Left colon (tissue), 2 donors: Measurements from ENCODE around the gene R3HDM2. TPM values are rescaled to one million over a fixed set of nuclear protein-coding genes. Genes with fewer than 3 reads are reported as not detected.
"Not testable (repeated sequence)": the region's sequence is repeated elsewhere in the genome, so short reads cannot be mapped to it uniquely, and the experiment has no call there.

Experiments used
- ATAC-seq: fragments of 200-7000 bp; cut with Tn5 transposase; one replicate; pipeline ENCODE4 v1.9.1; 2020; ENCODE audit warnings: mild to moderate bottlenecking, moderate library complexity
- DNase-seq, 2 donors: peaks; one replicate each; pipeline ENCODE4 v3.0.0-alpha.2; 2020
- intact Hi-C, 2 donors: fragments of 100-400 bp; cut with DNase I in 1 of 2; cut with micrococcal nuclease in 1 of 2; formaldehyde crosslinking; loops; one replicate each; pipeline versions ENCODE4 v1.11.2 to v1.14.0; 2022; cut with DNase I, micrococcal nuclease
- total RNA-seq, 2 donors: library from RNA; stranded (reverse); fragmentation: NEBNext Ultra II Directional; extraction: Animal tissue kit (Norgen Biotek cat#: 25700); gene quantifications; one replicate each; pipeline ENCODE4 v1.2.1, GENCODE V29; 2021
- donor health status: DM: no; HTN: no; CAD: no.
- donor health status: DM: yes; HTN: yes; CAD: no.

R3HDM2 gene
- total RNA-seq, 2 donors from 2014 or later: 62.5 to 62.8 TPM

GRCh38 chr12:57315681-57316080 is 115.2 kb downstream of the R3HDM2 start:
- DNase-seq: no peak
- intact Hi-C loops: no loop called here
- peak; percentile 25 for ATAC-seq

GRCh38 chr12:57312287-57312686 is 118.6 kb downstream of the R3HDM2 start:
- ATAC-seq, intact Hi-C loops, DNase-seq: not testable (repeated sequence)

- peak; percentile 93 for ATAC-seq
- intact Hi-C loops: loop anchor here in 1 of 2 donors (5.0 kb wide), 1 partner anchor 143 kb away; no protein-coding TSS in a partner anchor
- DNase-seq: no peak
These were observed 121.4 kb downstream of the R3HDM2 start for GRCh38 chr12:57309420-57309819.

DNA sequence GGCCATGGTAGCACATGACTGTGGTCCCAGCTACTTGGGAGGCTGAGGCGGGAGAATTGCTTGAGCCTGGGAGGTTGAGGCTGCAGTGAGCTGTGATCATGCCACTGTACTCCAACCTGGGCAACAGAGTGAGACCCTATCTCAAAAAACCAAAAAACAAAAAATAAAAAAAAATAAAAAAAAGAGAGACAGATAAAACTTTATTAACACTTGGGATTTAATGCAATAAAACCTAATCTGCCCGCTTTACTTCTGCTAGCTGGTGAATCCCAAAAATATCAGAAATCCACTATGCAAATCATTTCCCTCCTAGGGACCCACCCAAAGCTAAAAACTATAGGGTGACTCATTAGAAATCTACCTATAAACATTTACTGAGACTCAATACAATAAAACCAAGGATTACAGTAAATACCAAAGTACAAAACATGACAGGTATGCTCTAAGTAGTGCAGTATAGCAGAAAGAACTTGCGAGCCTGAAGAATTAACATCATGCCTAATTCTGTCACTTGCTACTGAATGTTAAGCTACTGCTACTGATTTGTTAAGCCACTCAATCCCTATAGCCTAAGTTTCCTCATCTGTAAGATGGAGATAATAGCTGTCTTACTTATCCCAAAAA is 129.8 kb downstream of the R3HDM2 start:
- intact Hi-C loops: no loop called here
- DNase-seq: no peak
- peak; percentile 54 for ATAC-seq

DNA sequence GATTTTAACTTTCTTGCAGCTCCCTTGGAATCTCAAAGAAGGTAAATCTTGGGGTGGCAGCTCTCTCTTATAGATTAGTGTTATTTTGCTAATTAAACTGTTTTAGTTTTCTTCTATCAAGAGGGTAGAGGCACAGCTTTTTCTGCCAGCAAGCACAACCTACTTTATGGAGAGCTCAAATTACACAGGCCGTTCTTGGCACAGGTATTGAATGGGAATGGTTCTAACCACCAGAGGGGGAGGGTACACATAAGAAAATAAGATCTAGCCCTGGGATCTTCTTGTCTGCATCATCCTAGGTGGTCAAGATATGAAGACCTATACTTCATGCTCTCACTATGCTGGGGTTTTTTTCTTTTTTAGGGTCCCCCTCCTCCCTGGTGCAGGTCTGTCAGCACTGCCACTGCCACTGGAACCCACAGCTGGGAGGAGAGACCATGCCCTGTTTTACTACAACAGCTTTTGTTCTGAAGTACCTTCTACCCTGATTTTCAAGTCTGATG is 131.3 kb downstream of the R3HDM2 start:
- no peak for ATAC-seq
- DNase-seq: no peak
- intact Hi-C loops: no loop called here

GRCh38 chr12:57296291-57296690 is 134.6 kb downstream of the R3HDM2 start:
- intact Hi-C loops: no loop called here
- no peak for DNase-seq
- no peak for ATAC-seq

- DNase-seq, intact Hi-C loops, ATAC-seq: not testable (repeated sequence)
These were observed 148.8 kb downstream of the R3HDM2 start for GRCh38 chr12:57282073-57282472.

- ATAC-seq (peak; percentile 95), DNase-seq (peak; percentile 55 to 75)
- intact Hi-C loops: no loop called here
These were observed 150.4 kb downstream of the R3HDM2 start for GRCh38 chr12:57280211-57281062.

DNA sequence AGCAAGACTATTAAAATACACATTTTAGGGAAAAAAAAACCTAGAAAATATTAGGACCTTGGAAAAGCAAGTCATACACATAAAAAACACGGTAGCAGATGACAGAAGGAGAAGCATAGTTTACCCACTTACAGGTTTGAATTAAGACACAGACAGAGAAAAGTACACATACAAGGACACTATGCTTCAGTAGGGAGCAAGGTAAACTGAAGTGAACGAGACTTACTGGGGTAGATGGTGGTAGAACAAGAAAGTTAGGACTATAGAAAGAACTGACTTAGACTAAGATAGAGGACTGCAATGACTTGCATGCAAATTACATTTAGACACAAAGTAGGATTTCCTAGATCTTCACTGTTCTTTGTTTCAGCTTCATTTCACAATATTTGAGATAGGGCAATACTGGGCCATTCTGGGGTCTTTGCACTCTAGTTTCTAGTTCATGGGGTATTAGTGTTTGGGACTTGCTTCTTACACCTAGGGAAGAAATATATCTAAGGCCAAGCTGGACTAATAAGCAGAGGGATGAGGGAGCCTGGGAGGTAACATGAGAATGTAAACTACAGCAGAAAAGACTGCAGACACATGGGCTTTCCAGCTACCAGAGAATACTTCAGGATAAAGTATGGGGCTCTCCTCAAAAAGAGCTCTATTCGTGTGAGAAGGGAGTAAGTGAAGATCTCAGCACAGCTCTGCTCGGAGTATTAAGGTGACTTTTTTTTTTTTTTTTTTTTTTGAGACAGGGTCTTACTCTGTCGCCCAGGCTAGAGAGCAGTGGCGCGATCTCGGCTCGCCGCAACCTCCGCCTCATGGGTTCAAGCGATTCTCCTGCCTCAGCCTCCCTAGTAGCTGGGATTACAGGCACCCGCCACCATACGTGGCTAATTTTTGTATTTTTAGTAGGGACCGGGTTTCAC is 152.1 kb downstream of the R3HDM2 start:
- ATAC-seq (no peak), DNase-seq (no peak)
- intact Hi-C loops: no loop called here

DNA sequence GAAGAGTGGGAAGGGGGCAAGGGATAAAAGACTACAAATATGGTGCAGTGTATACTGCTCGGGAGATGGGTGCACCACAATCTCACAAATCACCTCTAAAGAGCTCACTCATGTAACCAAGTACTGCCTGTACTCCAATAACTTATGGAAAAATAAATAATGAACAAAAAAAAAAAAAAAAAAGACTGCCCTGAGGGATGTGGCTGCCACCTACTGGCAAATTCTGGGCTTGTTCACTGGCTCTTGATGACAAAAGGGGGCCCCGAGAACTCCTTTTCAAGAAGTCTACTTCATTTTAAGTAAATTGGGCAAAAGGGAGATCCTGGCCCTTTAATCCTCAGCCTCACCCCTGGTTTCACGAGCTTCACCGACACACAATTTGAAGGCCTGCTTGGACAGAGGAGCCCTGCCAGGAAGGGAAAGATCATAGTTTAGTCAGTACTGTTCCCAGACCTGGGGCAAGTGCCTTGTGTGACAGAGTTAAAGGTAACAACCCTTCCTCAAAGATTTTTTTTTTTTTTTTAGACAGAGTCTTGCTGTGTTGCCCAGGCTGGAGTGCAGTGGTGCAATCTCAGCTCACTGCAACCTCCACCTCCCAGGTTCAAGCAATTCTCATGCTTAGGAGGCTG is 153.8 kb downstream of the R3HDM2 start:
- ATAC-seq (no peak), DNase-seq (peak in 1 of 2 donors; percentile 46)
- intact Hi-C loops: no loop called here

DNA sequence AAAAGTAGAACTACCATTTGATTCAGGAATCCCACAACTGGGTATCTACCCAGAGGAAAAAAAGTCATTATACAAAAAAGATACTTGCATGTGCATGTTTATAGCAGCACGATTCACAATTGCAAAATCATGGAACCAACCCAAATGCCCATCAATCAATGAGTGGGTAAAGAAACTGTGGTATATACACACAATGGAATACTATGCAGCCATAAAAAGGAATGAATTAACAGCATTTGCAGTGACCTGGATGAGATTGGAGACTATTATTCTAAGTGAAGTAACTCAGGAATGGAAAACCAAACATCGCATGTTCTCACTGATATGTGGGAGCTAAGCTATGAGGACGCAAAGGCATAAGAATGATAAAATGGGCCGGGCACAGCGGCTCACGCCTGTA is 154.6 kb downstream of the R3HDM2 start:
- intact Hi-C loops, DNase-seq, ATAC-seq: not testable (repeated sequence)

- ATAC-seq (no peak), DNase-seq (no peak)
- intact Hi-C loops: no loop called here
These were observed 157.3 kb downstream of the R3HDM2 start for GRCh38 chr12:57273516-57273915.

DNA sequence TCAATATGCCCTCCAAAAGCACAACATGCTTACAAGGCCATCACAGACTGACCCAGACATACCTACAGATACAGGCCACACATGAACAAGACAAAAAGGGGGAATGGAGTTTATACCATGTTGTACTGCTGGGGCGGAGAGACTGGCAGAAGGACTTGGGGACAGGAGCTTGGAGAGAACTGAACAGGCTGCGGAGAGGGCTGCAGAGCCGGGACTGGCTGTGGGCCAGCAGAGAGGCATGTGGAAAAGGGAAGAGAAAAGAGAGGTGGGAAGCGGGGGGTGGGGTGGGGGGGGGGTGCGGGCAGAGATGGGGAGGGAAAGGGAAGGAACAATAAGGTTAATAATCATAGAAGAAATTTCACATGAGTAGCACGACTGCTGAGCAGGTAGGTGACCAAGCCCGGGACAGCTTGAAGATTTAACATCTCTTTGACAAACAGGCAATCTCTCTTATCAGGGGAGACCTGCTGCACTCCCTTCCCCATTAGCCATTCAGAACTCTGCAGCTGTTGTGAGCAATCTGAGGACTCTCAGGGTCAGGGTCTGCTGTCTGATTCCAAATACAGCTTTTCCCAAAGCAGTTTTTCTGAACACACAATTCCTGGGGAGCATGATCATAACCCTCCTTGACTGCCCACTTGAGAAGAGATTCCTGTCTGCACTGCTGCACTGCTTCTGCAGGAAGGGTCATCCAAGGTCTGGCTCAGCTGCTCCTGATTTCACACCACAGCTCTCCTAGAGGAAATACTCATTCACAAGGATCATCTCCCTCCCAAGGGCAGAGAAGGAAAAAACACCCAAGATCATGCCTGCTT is 158.3 kb downstream of the R3HDM2 start:
- intact Hi-C loops: no loop called here
- no peak for DNase-seq

GRCh38 chr12:57270966-57271470 is 159.8 kb downstream of the R3HDM2 start:
- intact Hi-C loops: no loop called here
- no peak for DNase-seq
- ATAC-seq: no peak

More for the DNA sequence above, 158.3 kb downstream of the R3HDM2 start:
- ATAC-seq: no peak

DNA sequence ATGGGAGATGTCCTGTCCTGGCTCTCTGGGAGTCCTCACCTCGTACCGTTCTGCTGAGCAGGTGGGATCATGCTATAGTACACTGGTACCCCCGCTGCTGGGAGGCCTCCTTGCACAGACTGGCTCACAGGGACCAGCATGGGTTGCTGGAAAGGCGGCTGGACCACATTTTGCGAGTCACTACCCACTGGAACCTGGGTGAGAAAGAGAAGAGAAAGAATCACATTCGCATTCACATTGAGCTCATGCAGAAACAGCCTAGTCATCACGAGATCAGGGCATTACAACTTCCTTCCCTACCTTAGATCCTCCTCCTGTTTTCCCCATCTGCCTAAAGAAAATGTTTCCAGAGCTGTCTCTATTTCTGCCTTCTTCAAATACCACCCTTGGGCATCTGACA is 162.6 kb downstream of the R3HDM2 start:
- intact Hi-C loops: no loop called here
- DNase-seq: no peak
- ATAC-seq: no peak

DNA sequence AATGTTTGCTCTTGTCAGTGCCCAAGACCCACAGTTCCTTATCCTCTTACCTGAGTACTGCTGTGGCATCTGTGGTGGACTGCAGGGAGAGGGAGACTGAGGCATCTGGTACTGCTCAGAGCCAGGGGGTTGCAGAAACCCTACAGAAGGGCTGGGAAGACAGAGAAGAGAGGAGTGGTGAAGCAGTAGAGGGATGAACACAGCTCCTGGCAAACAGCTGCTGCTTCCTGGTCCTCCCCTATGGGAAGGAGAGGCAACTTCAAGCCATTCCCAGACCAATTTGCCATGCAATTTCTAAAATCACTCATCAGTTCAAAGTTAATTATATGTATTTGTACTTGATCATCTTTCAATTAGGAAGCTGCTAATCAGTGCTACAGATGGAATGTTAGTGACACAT is 164.2 kb downstream of the R3HDM2 start:
- ATAC-seq: no peak
- intact Hi-C loops: no loop called here
- no peak for DNase-seq

DNA sequence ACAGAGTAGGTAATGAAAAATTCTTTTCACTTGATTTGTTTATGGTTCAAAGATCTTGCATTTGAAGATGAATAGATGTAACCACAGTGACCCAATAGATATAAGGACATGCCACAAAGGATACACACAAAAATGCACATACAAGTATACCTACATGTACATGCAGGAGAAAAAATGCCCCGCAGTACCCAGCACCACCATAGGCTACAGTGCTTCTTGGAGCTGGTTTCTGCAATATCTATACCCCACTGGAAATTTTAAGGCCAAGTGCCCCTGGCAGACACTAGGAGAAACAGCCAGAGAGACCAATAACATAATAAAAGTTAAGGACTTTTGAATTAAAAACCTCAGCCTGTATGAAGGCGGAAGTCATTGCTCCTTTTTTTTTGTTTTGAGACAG is 167.7 kb downstream of the R3HDM2 start:
- no peak for ATAC-seq
- intact Hi-C loops: no loop called here
- DNase-seq: no peak
